Fibroblast of peridontal ligament (primary cell): ENCODE measurements around the gene TMEM41B.

ENCODE experiments used
- DNase-seq: peaks from one replicate; pipeline ENCODE4 v3.0.0-alpha.2; 2010; ENCODE audit errors: extremely low read depth

TMEM41B gene

DNA sequence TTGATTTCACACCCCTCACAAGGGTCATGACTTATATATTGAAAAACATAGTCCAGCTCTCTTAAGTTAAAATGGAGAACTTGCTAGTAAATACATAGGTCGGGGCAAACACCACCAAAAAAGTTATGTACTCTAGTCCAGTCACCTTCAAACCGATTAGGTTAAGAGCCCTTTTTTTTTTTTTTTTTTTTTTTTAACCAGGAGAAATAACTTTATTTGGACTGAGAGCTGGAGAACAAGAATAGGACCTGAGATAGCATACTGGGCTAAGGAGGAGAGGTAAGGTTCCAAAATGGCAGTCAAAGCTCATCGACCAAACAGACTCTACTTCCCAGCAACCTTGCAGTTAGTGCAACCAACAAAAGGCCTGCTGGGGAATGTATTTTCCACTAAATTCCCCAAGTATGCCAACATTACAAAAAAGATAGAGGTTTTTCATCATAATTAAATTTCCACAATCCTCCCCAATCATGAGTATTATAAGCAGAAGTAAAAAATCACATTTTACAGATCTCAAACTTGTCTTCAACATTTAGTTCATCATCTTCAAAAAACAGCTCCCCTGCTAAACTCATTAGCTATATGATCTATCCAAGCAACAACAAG lies 3.8 kb downstream of the TMEM41B start:
- no peak for DNase-seq

DNA sequence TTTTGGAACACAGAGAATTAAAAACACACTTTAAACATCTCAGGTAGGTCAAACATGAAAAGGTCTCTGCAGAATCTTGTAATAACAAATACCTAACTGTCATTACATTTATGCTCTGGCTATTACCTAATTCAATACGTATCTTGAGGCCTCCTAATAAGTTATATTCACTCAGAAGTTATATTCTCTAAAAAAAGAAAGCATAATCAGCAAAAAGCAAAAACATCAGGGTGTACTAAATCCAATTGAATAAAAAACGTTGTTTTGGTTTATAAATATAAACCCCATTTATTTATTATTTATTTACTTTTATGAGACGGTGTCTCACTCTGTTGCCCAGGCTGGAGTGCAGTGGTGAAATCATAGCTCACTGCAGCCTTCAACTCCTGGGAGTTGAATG lies 10.2 kb downstream of the TMEM41B start:
- no peak for DNase-seq

DNA sequence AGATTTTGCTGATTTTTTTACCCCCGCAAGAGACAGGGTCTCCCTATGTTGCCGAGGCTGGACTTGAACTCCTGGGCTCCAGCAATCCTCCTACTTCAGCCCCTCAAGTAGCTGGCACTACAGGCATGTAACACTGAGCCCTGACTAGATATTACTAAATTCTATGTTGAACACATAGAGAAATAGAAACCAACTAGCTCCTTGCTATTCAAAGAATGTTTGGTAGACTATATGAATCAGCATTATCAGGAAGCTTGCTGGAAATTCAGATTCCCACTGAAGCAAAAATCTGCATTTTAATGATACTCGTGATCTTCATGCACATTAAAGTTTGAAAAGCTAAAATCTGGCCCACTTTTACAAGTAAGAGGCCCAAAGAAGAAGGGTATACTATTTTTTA lies 11.9 kb downstream of the TMEM41B start:
- DNase-seq, result peak; percentile 53

DNA sequence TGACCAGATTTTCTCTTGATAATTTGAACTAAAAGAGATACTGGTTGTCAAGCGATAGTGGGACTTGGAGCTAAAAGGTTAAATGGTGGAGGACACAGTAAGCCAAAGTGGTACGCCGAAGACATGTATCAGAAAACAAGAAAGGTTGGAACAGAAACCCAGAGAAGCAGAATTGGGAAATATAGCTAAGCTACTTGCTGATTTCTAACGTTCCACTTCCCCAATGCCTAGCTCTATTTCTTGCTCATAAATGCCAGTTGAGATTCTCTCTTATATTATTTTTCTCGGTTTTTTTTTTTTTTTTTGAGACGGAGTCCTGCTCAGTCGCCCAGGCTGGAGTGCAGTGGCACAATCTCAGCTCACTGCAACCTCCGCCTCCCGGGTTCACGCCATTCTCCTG lies 12.7 kb downstream of the TMEM41B start:
- no peak for DNase-seq

DNA sequence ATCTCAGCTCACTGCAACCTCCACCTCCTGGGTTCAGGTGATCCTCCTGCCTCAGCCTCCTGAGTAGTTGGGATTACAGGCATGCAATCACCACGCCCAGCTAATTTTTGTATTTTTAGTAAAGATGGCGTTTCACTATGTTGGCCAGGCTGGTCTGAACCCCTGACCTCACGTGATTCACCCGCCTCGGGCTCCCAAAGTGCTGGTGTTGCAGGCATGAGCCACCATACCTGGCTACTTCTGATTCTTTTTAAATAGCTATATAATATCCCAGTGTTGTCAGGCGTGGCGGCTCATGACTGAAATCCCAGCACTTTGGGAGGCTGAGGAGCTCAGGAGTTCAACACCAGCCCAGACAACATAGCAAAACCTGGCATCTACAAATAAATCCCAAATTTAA lies 20.7 kb downstream of the TMEM41B start:
- no peak for DNase-seq

DNA sequence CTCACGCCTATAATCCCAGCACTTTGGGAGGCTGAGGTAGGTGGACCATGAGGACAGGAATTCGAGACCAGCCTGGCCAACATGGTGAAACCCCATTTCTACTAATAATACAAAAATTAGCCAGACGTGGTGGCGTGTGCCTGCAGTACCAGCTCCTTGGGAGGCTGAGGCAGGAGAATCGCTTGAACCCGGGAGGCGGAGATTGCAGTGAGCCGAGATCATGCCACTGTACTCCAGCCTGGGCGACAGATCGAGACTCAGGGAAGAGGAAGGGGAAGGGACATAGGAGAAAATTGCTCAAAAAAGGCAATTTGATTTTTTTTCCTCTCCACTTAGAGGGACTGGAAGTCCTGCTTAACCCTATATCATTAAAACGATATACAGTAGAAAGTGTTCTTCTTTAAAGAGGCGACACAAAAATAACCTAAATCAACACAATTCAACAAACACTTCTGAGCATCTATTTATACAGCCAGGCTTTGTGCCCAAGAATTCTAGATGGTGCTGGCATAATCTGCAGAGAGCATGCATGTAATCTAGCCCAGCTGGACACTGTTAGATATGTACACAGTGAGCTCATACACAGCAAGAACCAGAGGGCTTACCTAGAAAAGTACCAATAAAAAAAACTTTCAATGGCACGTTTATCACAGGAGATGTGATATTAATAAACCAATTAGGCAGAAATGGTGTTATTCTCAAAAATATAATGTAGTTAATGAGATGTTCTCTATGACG lies 28.4 kb downstream of the TMEM41B start:
- peak; percentile 38 for DNase-seq

DNA sequence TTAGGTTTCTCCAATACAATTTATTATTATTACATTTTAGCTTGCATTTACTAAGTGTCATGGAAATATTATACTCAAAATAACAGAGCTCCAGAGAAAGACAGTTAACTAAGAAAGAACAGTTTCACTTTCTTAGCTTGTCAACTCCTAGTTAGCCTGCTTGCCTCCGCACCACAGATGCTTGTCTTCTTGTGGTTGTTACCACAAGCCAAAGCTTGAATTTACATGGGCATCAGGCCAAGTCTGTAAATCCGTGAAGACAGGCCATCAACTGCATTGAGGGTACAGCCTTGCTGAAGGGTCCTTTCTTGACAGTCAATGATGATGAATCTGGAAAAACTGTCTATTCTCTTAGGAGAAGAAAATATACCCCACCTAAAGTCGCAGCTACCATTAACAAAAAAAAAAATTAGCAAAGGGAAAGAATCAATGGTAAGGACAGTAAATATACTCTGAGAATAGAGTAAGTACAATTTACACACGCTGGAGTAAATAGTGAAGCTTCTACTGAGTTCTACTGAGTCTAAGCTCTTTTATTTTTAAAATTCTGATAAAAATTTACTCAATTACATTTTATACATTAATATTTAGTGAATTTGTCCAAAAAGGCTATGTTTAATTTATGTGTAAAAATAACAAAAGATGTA lies 33.6 kb downstream of the TMEM41B start:
- peak; percentile 83 for DNase-seq

DNA sequence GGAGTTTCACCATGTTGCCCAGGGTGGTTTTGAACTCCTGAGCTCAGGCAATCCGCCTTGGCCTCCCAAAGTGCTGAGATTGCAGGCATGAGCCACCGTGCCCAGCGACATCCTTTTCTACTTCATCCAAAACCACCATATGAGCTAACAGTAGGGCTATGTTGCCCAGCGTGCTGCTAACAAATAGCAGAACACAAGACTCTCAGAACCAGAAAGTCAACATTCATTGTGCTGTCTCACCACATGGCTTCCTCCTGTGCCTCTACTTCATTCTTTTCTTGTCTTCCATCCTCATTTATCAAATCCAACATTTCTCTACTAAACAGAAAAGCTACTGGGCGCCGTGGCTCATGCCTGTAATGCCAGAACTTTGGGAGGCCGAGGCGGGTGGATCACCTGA lies 37.2 kb downstream of the TMEM41B start:
- DNase-seq, result no peak

DNA sequence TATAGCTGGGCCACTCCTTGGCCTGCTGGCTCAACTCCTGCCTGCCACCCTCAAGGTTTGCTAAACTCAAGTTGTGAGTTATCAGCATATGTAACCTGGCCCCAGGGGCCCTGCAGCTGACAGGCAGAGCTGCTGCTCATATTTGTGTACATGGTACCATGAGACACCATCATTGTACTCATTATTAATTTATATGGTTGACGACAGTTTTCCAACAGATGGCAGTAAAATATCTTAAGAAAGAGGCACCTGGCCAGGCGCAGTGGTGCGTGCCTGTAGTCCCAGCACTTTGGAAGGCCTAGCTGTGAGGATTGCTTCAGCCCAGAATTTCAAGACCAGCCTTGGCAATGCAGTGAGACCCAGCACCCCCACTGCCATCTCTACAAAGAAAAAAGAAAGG lies 37.8 kb downstream of the TMEM41B start:
- DNase-seq, result no peak

DNA sequence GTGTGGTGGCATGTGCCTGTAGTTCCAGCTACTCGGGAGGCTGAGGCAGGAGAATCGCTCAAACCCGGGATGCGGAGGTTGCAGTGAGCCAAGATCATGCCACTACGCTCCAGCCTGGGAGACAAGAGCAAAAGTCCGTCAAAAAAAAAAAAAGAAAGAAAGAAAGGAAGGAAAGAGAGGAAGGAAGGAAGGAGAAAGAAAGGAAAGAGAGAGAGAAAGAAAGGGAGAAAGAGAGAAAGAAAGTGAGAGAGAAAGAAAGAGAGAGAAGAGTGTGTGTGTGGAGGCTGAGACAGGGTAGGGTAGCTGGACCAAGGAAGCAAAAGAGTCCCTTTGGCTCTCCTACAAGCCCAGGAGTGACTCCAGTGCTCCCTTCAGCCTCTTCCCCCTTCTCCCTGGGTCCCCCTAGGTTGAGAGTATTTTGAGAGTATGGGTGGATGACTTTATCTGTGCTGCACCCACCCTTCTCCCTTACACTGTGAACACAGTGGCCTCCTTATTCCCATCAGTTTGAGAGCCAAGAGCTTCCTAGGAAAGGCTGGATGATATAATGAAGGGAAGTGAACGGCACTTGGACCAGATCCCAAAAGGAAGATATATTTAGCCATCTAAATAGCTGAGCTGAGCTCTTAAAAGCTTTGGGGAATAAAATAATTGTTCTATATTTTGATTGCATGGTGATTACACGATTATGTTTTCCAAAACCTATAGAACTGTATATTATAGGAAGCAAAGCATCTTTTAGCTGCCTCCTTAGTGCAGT lies 39.7 kb downstream of the TMEM41B start:
- DNase-seq, result peak; percentile 52

DNA sequence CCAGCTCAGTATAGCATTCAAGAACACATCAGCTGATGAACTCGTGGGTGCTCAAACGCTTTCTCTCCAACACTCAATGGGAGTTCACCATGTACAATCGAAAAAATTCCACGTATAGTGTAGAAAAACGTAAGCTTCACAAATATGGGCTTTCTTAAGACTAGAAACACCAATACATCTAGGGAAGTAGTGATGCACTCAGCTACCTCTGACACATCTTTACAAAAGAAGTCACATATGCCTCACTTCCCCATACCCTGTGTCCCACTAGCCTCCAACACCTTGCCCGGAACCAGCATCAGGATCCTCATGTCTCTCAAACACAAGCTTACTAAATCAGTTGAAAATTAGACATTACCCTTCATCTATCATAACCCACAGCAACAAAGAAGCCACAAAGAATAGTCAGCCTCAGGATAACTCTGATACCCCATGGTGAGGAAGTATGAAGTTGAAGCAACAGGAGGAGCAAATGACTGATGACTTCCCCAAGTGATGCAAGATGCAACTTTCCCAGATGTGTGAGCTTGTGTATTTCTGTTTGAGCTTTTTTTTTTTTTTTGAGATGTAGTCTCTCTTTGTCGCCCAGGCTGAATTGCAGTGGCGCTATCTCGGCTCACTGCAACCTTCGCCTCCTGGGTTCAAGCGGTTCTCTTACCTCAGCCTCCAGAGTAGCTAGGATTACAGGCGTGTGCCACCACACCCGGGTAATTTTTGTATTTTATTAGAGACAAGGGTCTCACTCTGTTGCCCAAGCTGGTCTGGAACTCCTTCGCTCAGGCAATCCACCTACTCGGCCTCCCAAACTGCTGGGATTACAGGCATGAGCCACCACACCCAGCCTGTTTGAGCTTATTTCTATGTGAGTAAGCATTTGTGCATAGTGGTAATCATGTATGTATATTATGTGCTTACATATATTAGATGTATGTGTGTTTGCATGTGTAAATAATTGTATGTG lies 40.7 kb downstream of the TMEM41B start:
- DNase-seq, result peak; percentile 40

DNA sequence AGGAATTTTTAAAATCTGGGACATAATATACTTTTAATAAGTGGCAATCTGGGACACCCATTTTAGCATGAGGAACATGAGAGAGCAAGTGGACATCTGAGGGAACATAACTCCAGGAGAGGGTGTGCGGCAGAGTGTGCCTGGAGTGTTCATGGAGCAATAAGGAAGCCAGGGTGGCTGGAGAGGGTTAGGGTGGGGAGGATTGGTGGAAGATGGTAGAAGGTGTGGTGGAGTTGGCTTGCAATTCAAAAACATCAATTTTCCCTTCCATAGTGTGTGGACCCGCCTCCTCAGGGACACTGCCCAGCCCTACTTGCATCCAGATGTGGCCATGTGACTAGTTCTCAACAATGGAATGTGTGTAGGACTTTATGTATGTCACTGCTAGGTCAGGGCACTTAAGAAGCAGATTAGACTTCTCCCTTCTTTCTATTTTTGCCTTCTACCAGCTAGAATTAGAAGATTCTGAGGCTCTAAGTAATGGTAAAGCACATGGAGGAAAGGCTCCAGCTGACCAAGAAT lies 44.8 kb downstream of the TMEM41B start:
- peak; percentile 42 for DNase-seq

DNA sequence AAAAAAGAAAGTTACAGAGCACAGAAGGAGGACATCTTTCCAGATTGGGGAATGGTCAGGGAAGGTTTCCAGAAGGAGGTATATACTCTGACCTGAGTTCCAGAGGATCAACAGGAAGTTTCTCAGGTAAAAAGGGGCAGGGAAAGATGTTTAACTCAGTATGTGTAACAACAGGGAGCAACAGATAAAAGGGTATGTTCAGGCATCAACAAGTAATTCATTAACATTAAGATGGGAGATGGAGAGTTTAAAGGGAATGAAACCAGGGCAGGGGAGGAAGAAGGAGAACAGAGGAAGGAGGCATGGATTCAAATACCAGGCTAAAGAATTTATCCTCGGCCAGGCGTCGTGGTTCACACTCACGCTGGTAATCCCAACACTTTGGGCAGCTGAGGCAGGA lies 46.7 kb downstream of the TMEM41B start:
- no peak for DNase-seq

DNA sequence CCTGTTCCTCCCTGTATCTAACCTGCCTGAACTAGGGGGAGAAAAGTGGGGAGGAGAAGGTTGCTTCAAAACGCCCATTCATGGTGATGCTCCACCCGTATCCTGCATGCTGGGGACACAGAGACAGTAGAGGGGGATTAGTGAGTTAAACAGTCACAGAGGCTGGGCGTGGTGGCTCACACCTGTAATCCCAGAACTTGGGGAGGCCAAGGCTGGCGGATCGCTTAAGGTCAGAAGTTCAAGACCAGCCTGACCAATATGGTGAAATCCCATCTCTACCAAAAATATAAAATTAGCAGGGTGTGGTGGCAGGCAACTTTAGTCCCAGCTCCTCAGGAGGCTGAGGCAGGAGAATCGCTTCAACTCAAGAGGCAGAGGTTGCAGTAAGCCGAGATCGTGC lies 47.5 kb downstream of the TMEM41B start:
- DNase-seq, result no peak

DNA sequence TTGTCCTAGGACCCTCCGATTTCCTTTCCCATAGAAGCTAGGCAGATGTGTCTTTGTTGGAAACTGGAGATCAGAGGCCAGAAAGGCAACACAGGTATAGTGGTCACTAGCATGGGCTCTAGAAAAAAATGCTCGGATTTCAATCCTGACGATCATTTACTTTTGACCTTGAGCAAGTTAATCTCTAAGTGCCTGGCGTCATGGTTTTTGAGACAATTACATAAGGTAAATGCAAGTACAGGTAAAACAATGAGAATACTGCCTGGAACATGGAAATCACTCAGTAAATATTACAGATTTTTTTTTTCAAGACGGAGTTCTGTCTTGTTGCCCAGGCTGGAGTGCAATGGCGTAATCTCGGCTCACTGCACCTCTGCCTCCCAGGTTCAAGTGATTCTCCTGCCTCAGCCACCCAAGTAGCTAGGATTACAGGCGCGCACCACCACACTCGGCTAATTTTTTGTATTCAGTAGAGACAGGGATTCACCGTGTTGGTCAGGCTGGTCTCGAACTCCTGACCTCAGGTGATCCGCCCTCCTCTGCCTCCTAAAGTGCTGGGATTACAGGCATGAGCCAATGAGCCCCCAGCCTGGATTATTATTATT lies 48.2 kb downstream of the TMEM41B start:
- no peak for DNase-seq

DNA sequence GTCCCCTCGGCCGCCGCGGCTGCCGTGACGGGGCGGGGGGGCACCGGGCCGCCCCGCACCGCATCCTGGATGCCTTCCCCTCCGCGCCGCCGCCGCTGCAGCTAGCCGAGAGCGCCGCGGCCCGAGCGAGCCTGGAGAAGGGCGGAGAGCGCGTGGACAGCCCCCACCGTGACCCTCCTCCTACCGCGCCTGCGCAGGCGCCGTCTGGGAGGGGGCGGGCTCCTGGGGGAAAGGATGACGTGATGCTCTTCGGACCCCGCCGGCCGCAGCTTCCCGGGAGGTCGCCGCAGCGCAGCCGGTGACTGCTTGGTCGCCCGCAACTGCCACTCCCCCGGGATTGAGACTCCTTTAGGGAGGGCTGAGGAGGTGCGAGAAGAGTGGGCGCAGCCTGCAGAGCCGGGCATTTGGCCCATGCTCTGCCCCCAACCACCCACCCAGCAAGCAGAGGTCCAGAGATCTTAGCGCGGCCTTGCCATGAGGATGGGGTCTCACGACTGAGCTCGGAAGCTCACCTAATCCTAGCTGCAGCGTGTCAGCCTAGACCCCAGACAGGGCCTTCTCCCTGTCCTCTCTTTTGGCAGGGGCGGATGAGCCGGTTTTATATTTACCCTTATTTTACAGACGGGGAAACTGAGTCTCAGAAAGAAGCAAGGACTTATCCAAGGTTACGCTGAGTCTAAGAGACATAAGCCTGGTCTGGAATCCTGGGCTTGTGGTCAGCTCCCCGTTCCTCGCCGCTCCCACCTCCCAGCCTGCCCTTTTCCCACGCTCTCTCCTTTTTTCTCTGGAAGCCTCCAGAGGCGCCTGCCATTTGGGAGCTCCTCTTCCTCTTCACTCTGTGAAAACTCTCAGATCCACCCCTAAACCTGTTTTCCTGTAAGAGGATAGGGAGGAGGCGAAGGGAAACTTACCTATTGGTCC lies 48.9 kb downstream of the TMEM41B start, which contains the start of gene DENND5A:
Gene DENND5A, minus strand, starts transcription at position 140 of the 921 bp plus-strand sequence. CDS start 281 bp downstream, outside the sequence.
- peak; percentile 73 for DNase-seq

DNA sequence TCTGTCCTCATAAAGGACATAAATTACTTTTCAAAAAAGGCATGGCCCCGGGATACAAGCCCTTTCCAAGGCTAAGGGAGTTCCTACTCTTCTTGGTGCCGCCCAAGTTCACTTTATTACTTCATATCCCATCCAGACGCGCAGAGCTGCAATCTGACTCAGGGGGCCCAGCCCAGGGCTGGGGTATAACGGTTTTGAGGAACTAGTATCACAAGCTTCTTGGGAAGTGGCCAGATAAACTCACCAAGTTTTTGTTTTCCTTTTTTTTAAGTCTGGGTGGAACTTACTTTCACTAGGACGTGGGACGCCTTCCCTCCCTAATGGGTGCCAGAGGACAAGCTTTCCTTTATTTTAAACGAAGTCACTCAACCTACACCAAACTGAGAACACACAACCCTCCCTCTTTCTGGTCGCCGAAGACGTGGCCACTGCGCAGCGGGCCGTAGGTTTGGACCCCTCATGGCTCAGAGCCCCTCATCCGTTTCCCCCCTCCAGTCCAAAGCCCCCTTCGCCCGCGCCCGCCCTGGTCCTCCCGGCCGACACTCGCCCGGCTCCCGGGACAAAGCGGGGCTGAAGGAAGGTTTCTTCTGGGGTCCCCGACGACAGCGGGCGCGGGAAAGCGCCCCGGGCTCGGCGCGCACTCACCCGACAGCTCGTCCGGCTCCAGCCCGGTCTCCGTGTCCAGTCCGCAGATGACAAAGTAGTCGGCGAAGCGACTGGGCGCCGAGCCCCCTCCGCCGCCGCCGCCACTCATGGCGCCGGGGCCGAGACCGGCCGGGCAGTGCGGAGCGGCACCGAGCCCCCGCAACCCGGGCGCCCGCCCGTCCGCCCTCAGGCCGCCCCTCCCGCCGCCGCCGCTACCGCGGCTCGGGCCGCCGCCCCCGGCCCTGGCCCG lies 49.8 kb downstream of the TMEM41B start:
- DNase-seq, result peak; percentile 86

DNA sequence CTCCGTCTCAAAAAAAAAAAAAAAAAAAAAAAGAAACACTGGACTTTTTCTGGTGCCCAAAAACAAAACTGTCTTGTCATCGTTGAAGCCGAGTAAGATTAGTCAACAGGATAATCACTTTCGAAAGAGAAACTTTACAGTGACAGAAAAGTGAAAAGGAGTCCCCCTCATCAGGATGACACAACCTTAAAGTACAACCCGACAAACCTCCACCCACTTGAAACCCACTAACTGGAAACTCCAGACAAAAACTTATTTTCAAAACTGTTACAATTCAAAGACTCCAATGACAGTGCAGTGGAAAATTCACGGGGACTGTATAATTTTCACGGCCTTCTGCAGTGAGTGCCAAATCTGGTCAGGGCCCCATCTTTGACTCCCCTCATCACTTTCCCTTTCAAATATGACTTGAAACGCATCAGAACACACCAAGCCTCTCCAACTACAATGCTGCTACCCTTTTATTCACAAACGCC lies 50.5 kb downstream of the TMEM41B start:
- no peak for DNase-seq
